CD4-positive, alpha-beta T cell (primary cell): ENCODE measurements around the gene NR2C1. TPM values are rescaled to one million over a fixed set of nuclear protein-coding genes. Genes with fewer than 3 reads are reported as not detected.
"Not testable (repeated sequence)": the region's sequence is repeated elsewhere in the genome, so short reads cannot be mapped to it uniquely, and the experiment has no call there.

ENCODE experiments used
- ATAC-seq: fragments of 200-7000 bp; cut with Tn5 transposase; one replicate; pipeline ENCODE4 v1.10.0; 2022; ENCODE audit warnings: mild to moderate bottlenecking; ENCODE audit not compliant: poor library complexity
- CTCF ChIA-PET: fragments of 350-600 bp; sonication (Branson Sonifier 250); formaldehyde crosslinking; loops from one replicate; lab custom pipeline; 2021; ENCODE audit warnings: antibody characterized with exemption, inconsistent platforms; lab: Charles Lee
- POLR2A ChIA-PET: fragments of 350-600 bp; sonication (Branson Sonifier 250); formaldehyde crosslinking; loops from one replicate; lab custom pipeline; 2021; ENCODE audit warnings: antibody characterized with exemption, inconsistent platforms; lab: Charles Lee
- DNase-seq, 14 experiments: peaks; one replicate each; pipeline ENCODE4 v3.0.0-alpha.2; 2013 to 2020; ENCODE audit warnings: mixed read lengths in 2 of 14
- H3K27ac ChIP-seq, 2 donors: one replicate each; pipeline versions ENCODE4 v1.5.1 to v1.7.0; 2013; ENCODE audit warnings: low read length in 2 of 2, low read depth in 1 of 2, mild to moderate bottlenecking in 1 of 2
- H3K27me3 ChIP-seq, 2 experiments: 1 replicate in 1 of 2; 2 replicates in 1 of 2; pipeline versions ENCODE4 v1.6.1 to v1.7.0; 2013; ENCODE audit warnings: low read length in 2 of 2, control low read depth in 1 of 2, mild to moderate bottlenecking in 1 of 2, moderate library complexity in 1 of 2; ENCODE audit not compliant: insufficient read depth in 2 of 2, control insufficient read depth in 1 of 2
- H3K36me3 ChIP-seq: one replicate; pipeline ENCODE4 v1.6.1; 2013; ENCODE audit warnings: low read length, control low read depth; ENCODE audit not compliant: insufficient read depth
- H3K4me1 ChIP-seq: one replicate; pipeline ENCODE4 v1.6.1; 2013; ENCODE audit warnings: low read length, control low read depth; ENCODE audit not compliant: insufficient read depth
- H3K4me3 ChIP-seq: one replicate; pipeline ENCODE4 v1.5.1; 2013; ENCODE audit warnings: mild to moderate bottlenecking, low read length, moderate library complexity
- H3K9me3 ChIP-seq, 2 experiments: 1 replicate in 1 of 2; 2 replicates in 1 of 2; pipeline versions ENCODE4 v1.6.1 to v1.7.0; 2013; ENCODE audit warnings: low read length in 2 of 2, mild to moderate bottlenecking in 2 of 2, control low read depth in 1 of 2, moderate library complexity in 1 of 2; ENCODE audit not compliant: control insufficient read depth in 1 of 2, insufficient read depth in 1 of 2
- H3K27ac Mint-ChIP-seq: one replicate; pipeline ENCODE4 v1.8.0; 2020; ENCODE audit warnings: mixed read lengths
- H3K27me3 Mint-ChIP-seq: one replicate; pipeline ENCODE4 v1.8.0; 2021; ENCODE audit warnings: mixed read lengths
- H3K36me3 Mint-ChIP-seq: one replicate; pipeline ENCODE4 v1.8.0; 2021; ENCODE audit warnings: low read depth, mixed read lengths
- H3K4me1 Mint-ChIP-seq: one replicate; pipeline ENCODE4 v1.8.0; 2021; ENCODE audit warnings: low read depth, mixed read lengths
- H3K4me3 Mint-ChIP-seq: one replicate; pipeline ENCODE4 v1.8.0; 2020; ENCODE audit warnings: mild to moderate bottlenecking, mixed read lengths
- H3K9me3 Mint-ChIP-seq: one replicate; pipeline ENCODE4 v1.8.0; 2020; ENCODE audit warnings: mixed read lengths
- intact Hi-C, 2 experiments: fragments of 100-400 bp; cut with DNase I in 1 of 2; cut with micrococcal nuclease in 1 of 2; formaldehyde crosslinking; loops; one replicate each; pipeline versions ENCODE4 v1.15.1 to v1.9.0; 2023 to 2025; cut with DNase I, micrococcal nuclease
- total RNA-seq, 174 experiments: library from RNA in 2 of 174; stranded (reverse) in 2 of 174; gene quantifications; one replicate each; pipeline ENCODE4 v1.2.3 and lab custom pipeline; 2021 to 2026
- TF ChIP-seq, protein P1 (sequence below): fragments of 200-600 bp; IDR thresholded peaks from one replicate; pipeline ENCODE4 v1.8.0; 2022; ENCODE audit warnings: antibody characterized with exemption, mild to moderate bottlenecking

The NR2C1 gene
- total RNA-seq, 2 experiments from 2014 or later, result 48.3 to 58.9 TPM

DNA sequence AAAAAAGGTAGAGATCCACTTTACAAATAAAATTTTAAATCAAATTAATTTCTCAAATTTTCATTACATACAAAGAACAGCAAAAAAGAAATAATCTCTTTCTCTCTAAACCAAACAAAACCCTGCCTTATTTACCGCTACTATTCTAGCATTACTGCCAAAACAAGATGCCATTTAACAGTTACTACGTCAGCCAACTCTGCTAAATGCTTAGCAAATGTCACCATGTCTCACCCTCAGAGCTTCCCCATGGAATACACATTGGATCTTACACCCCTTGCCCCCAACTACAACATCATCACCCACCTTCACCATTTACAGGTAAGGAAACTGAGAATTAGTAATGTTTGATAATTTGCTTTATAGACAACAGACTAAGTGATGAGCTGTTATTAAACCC is 23.0 kb upstream of the NR2C1 start:
- Mint-ChIP-seq H3K36me3 (no peaks in the 10 kb centered on the region), H3K9me3 (no peaks in the 10 kb centered on the region), H3K27me3 (no peaks in the 10 kb centered on the region), H3K4me1 (no peaks in the 10 kb centered on the region), H3K4me3 (no peak overlapping the region), H3K27ac (no peak overlapping the region)
- Histone ChIP-seq H3K27me3 (no peaks in the 10 kb centered on the region), H3K4me1 (no peaks in the 10 kb centered on the region), H3K9me3 (no peaks in the 10 kb centered on the region), H3K36me3 (no peaks in the 10 kb centered on the region), H3K4me3 (no peak overlapping the region), H3K27ac (no peak overlapping the region)
- POLR2A ChIA-PET, result no interaction called here
- CTCF ChIA-PET, result interaction anchor here (0.6 kb wide), 1 partner anchor 26 kb away, joined by 4 read pairs; no protein-coding TSS in a partner anchor
- intact Hi-C loops, result no loop called here
- TF ChIP-seq, protein P1, sequence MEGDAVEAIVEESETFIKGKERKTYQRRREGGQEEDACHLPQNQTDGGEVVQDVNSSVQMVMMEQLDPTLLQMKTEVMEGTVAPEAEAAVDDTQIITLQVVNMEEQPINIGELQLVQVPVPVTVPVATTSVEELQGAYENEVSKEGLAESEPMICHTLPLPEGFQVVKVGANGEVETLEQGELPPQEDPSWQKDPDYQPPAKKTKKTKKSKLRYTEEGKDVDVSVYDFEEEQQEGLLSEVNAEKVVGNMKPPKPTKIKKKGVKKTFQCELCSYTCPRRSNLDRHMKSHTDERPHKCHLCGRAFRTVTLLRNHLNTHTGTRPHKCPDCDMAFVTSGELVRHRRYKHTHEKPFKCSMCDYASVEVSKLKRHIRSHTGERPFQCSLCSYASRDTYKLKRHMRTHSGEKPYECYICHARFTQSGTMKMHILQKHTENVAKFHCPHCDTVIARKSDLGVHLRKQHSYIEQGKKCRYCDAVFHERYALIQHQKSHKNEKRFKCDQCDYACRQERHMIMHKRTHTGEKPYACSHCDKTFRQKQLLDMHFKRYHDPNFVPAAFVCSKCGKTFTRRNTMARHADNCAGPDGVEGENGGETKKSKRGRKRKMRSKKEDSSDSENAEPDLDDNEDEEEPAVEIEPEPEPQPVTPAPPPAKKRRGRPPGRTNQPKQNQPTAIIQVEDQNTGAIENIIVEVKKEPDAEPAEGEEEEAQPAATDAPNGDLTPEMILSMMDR, result no peak
- ATAC-seq (no peak), DNase-seq (no peak)

DNA sequence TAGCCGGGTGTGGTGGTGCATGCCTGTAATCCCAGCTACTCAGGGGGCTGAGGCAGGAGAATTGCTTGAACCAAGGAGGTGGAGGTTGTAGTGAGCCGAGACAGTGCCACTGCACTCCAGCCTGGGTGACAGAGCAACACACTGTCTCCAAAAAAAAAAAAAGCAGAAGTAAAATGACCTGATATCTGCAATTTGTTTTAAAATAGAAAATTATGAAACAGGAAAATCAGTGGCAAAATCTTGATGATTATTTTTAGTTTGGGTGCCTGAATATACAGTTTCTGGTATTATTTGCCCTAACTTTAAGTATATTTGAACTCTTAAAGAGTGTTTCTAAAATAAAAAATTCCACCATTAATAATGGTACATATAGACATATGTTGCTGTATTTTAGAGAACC is 22.4 kb upstream of the NR2C1 start:
- H3K9me3 ChIP-seq, H3K4me3 Mint-ChIP-seq, H3K27ac Mint-ChIP-seq, H3K4me1 Mint-ChIP-seq, ATAC-seq, intact Hi-C loops, H3K36me3 ChIP-seq, POLR2A ChIA-PET, H3K27me3 Mint-ChIP-seq, H3K4me3 ChIP-seq, H3K4me1 ChIP-seq, H3K9me3 Mint-ChIP-seq, H3K36me3 Mint-ChIP-seq, H3K27ac ChIP-seq, H3K27me3 ChIP-seq, DNase-seq: not testable (repeated sequence)
- CTCF ChIA-PET, result interaction anchor here (0.6 kb wide), 1 partner anchor 26 kb away, joined by 4 read pairs; no protein-coding TSS in a partner anchor

DNA sequence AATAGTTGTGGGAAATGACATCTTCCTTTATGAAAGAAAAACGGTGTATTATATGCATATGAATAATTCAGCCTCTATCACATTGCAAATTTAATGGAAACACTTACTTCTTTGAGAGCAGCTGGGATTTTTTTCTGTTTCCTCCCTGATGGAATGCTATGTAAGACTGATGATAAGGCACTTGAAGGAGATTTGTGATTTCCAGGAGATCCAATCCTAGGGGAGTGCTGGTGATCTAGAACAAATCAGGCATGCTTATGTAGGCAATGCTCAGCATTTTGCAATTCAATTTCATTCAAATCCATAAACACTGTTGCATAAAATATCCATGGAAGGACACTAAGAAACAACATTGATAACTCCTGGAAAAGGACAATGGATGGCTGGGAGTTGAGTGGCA is 16.0 kb upstream of the NR2C1 start:
- H3K9me3 Mint-ChIP-seq, result no peaks in the 10 kb centered on the region
- intact Hi-C loops, result no loop called here
- no peak overlapping the region for H3K4me3 Mint-ChIP-seq
- no peak for DNase-seq
- Histone ChIP-seq H3K27me3 (no peaks in the 10 kb centered on the region), H3K27ac (no peak overlapping the region), H3K36me3 (no peaks in the 10 kb centered on the region), H3K9me3 (no peaks in the 10 kb centered on the region), H3K4me3 (no peak overlapping the region), H3K4me1 (no peaks in the 10 kb centered on the region)
- H3K36me3 Mint-ChIP-seq, result no peaks in the 10 kb centered on the region
- ATAC-seq, result no peak
- TF ChIP-seq, protein P1, result no peak
- ChIA-PET POLR2A (no interaction called here), CTCF (interaction anchor here (1.6 kb wide), 1 partner anchor 16 kb away, joined by 5 read pairs; the partner anchor contains the start of gene NR2C1)
- H3K27me3 Mint-ChIP-seq, result no peaks in the 10 kb centered on the region
- H3K27ac Mint-ChIP-seq, result no peak overlapping the region
- H3K4me1 Mint-ChIP-seq, result no peaks in the 10 kb centered on the region

DNA sequence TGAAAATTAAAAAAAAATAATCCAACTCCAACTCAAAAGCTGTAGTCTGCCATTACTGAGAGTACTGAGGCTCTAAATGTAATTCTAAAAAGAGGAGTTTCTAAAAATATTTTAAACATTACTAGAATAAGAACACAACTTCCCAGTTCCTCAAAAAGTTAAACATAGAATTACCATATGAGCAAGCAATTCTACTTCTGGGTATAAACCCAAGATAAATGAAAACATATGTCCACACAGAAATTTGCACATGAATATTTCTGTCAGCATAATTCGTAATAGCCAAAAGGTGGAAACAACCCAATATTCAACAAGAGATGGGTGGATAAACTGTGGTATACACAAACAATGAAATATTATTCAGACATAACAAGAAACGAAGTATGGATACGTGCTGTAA is 15.0 kb upstream of the NR2C1 start:
- POLR2A ChIA-PET, result no interaction called here
- no peak for DNase-seq

More for the DNA sequence above, 15.0 kb upstream of the NR2C1 start:
- H3K4me1 Mint-ChIP-seq, result no peaks in the 10 kb centered on the region
- no peak overlapping the region for H3K27ac Mint-ChIP-seq
- TF ChIP-seq, protein P1, result no peak
- H3K27me3 ChIP-seq, result no peaks in the 10 kb centered on the region
- H3K4me3 ChIP-seq, result no peak overlapping the region
- H3K27ac ChIP-seq, result no peak overlapping the region
- no peaks in the 10 kb centered on the region for H3K9me3 Mint-ChIP-seq
- H3K27me3 Mint-ChIP-seq, result no peaks in the 10 kb centered on the region
- H3K36me3 Mint-ChIP-seq, result no peaks in the 10 kb centered on the region
- no peaks in the 10 kb centered on the region for H3K36me3 ChIP-seq
- no peaks in the 10 kb centered on the region for H3K4me1 ChIP-seq
- ATAC-seq, result no peak
- no peaks in the 10 kb centered on the region for H3K9me3 ChIP-seq
- no peak overlapping the region for H3K4me3 Mint-ChIP-seq
- intact Hi-C loops, result no loop called here
- CTCF ChIA-PET, result no interaction called here
